HG03045 (cell line): ENCODE results near the gene POLR1E.
A peak's percentile ranks its signal among the peaks of the same experiment; 100 is the strongest.
"Not testable (repeated sequence)": the region's sequence is repeated elsewhere in the genome, so short reads cannot be mapped to it uniquely, and the experiment has no call there.

Experiments used
- ATAC-seq: cut with Tn5 transposase; IDR thresholded peaks from one replicate; pipeline ENCODE4 v1.9.1; 2021; ENCODE audit warnings: mild to moderate bottlenecking, moderate library complexity; ENCODE audit not compliant: unreplicated experiment

The POLR1E gene

DNA sequence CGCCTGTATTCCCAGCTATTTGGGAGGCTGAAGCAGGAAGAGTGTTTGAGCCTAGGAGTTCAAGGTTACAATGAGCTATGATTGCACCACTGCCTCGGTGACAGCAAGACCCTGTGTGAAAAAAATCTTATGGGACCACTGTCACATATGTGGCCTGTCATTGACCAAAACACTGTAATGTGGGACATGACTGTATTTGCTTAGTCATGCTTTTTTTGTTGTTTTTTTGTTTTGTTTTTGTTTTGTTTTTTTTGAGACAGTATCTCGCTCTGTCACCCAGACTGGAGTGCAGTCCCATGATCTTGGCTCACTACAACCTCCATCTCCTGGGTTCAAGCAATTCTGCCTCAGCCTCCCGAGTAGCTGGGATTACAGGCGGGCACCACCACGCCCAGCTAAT is 13.5 kb downstream of the POLR1E start:
- no peak for ATAC-seq

DNA sequence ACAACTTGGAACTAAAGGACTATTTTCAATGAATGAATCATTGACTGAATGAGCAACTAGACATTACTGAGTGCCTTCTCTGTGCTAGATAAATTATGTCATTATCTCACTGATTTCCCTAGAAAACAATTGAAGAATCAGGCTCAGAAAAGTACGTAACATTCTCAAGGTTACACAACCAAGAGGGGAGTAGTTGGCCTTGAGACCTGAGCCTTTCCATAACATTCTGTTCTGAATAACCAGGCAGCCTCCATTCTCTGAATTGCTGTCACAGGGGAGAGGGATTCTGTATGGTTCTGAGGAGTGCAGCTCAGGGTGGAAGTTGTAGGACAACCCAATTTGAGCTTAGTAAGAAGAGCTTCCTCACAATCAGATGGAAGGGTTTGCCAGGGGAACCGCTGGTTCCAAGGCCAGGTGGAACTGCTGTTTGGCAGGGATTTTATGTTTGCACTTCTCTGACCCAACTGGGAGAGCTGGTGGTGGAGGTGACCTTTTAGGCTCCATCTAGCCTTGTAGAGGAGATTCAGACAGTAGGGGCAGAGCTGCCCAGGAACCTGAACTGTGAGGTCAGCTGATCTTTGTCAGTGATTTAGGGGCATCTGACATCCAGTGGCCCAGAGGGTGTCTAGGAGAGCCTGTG is 16.3 kb downstream of the POLR1E start:
- ATAC-seq: no peak

DNA sequence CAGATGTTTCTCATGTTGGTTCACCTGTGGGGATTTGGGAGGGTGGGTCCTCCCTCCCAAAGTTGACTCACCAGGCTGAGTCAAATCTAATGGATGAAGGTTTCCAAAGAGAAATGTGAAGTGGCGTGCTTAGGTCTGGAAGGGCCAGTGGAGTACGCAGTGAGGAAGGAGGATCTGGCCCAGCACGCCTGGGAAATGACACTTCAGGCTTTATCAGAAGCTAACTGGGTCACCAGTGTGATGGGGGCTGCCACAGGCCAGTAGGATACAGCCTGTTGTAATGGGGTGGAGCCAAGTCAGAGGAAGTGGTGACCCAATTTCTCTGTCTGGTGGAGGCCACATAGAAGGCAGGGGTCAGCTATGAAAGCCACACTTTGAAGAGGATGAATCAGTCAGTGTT is 18.0 kb downstream of the POLR1E start:
- no peak for ATAC-seq

GRCh38 chr9:37504605-37505004 is 18.9 kb downstream of the POLR1E start:
- no peak for ATAC-seq

GRCh38 chr9:37507566-37508134 is 21.9 kb downstream of the POLR1E start:
- ATAC-seq: no peak

GRCh38 chr9:37508135-37508833 is 22.5 kb downstream of the POLR1E start:
- ATAC-seq: no peak

DNA sequence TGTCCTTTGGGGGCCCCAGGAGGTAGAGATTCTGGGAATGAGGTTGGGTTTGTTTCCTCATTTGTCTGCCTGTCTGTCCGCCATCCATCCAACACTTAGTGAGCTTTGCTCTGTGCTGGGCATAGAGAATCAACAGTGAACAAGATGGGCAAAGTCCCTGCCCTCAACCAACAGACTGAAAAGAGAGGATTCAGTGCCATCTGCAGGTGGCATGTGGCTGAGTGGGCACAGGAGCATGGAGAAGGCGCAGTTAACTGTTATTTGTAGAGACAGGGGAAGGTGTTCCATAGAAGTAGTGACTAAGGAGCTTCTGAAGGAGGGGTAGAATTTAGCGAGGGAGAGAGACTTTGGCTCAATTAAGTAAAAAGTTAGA is 23.1 kb downstream of the POLR1E start:
- ATAC-seq: no peak

DNA sequence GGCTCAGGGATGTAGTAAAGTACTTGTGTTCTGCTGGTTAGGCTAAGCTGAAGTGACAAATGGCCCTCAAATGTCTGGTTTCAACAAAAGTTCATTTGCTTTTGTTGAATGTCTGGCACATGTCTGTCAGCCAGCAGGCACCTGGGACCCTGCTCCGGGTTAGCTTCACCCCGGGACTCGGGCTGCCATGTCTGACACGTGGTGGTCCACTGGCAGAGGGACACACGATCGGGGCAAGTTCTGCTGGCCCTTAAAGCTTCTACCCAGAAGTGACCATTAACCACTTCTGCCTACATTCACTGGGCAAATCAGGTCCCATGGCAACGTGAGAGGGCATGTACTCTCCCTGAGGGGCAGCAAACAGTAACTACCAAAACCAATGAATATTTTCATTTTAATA is 23.8 kb downstream of the POLR1E start:
- ATAC-seq: no peak

DNA sequence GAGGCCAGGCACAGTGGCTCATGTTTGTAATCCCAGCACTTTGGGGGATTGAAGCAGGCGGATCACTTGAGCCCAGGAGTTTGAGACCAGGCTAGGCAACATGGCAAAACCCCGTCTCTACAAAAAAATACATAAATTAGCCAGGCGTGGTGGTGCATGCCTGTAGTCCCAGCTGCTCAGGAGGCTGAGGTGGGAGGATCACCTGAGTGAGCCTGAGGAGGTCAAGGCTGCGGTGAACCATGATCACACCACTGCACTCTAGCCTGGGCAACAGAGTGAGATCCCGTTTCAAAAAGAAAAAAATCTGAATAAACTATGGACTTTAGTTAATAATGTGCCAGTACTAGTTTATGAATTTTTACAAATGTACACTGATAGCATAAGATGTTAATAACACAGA is 24.3 kb downstream of the POLR1E start:
- not testable (repeated sequence) for ATAC-seq

- ATAC-seq: no peak
These were observed 25.6 kb downstream of the POLR1E start for GRCh38 chr9:37511016-37512010.

DNA sequence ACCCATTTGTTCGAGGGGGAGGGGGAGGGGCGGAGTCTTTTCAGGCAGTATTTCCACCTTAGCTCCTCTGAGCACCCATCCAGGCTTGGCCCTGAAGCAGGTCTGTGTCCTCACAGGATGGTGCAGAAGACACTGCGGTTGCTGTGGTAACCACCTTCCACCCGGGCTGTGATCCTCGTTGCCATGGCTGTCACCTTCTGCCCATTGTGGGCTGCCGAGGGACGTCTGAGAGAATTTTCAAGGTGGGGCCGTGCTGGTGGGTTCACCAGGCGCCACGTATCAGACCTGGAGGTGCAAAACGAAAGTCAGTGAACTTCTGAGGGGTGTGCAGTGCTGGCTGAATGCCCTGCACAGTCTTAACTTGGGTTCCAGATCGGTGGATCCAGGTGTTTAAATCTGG is 26.7 kb downstream of the POLR1E start:
- ATAC-seq: no peak

DNA sequence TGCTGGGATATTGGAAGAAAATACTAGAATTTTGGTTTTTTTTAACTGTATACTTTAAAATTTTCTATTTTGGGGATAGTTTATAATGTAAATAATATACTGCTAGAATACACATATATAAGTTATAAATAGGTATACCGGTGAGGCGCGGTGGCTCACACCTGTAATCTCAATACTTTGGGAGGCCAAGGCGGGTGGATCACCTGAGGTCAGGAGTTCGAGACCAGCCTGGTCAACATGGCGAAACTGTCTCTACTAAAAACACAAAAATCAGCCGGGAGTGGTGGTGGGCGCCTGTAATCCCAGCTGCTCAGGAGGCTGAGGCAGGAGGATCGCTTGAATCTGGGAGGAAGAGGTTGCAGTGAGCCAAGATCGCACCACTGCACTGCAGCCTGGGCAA is 28.7 kb downstream of the POLR1E start:
- not testable (repeated sequence) for ATAC-seq

- no peak for ATAC-seq
These were observed 29.3 kb downstream of the POLR1E start for GRCh38 chr9:37514999-37515398.

GRCh38 chr9:37515620-37516258 is 30.0 kb downstream of the POLR1E start:
- no peak for ATAC-seq

- ATAC-seq: no peak
These were observed 32.2 kb downstream of the POLR1E start for GRCh38 chr9:37517923-37518322.

GRCh38 chr9:37520641-37521040 is 34.9 kb downstream of the POLR1E start:
- ATAC-seq: no peak

DNA sequence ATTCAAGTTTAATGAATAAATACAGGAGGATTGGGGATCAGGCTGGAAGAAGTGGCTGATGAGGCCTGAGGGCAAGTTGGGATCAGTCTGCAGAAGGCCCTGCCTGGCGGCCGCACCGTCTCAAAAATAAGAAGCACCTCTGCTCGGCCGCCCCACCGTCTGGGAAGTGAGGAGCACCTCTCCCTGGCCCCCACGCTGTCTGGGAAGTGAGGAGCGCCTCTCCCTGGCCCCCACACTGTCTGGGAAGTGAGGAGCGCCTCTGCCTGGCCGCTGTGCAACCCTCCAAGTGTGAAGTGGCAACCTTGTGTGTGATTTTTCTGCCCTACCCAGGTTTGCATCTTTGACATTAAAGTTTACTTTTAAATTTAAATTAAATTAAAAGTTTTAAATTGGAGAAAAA is 35.4 kb downstream of the POLR1E start:
- no peak for ATAC-seq

DNA sequence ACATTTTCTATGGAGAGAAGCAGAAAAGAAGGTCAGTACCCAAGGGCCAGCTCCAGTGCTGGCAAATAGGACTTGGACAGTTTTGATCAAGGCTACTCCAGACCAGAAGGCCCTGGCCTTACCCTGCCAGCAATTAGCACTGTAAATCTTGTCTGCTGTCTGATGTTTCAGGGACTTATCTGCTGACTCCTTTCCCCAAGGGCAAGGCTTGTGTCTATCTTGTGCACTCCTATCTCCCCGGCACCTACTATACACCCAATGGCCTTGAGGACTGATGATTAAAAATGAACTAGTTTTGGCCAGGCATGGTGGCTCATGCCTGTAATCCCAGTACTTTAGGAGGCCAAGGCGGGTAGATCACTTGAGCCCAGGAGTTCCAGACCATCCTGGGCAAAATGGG is 37.2 kb downstream of the POLR1E start:
- ATAC-seq: no peak

DNA sequence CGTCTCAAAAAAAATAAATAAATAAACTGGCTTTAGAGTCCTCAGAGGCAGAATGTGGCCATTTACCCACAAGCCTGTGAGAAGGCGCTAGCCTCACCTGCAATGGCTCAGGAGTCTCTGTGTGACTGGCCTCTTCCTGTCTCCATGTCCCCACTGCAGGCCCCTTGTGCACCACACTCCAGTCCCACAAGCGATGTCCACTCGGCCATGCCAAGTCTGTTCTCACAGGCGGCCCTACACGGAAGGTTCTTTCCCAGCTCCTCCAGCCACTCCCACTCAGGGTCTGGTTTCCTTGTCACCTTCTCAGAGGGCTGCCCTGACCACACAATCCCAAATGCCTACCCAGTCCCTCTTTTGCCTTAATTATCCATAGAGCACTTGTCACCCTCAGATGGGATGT is 38.2 kb downstream of the POLR1E start:
- no peak for ATAC-seq

GRCh38 chr9:37528652-37529471 is 43.1 kb downstream of the POLR1E start:
- peak; percentile 53 for ATAC-seq
